ENCODE data around the gene PDE4B.

GRCh38 chr1:66325594-66326380 is 533.1 kb downstream of the PDE4B start:
- no peak for TF ChIP-seq CTCF (IDR thresholded peaks at IDR 0.05)
- no peak for TF ChIP-seq POLR2A (IDR thresholded peaks at IDR 0.05)

All from body of pancreas (tissue), 4 donors.